Astrocyte (in vitro differentiated cells and primary cell): ENCODE data around the gene B3GALNT1. TPM values are rescaled to one million over a fixed set of nuclear protein-coding genes. Genes with fewer than 3 reads are reported as not detected.

Experiments used
- DNase-seq: peaks from one replicate; pipeline ENCODE4 v3.0.0-alpha.2; 2010; ENCODE audit warnings: low read depth
- FAIRE-seq: peaks from 2 replicates; lab custom pipeline; 2011; peaks lifted over from hg19 to GRCh38; lab: Jason Lieb, UNC
- H2AFZ ChIP-seq: 2 replicates; pipeline ENCODE4 v1.6.0; 2012; ENCODE audit warnings: low read depth, low read length, inconsistent platforms
- H3K27ac ChIP-seq: 2 replicates; pipeline ENCODE4 v1.5.1; 2011; ENCODE audit warnings: low read depth, low read length, inconsistent platforms
- H3K27me3 ChIP-seq: 2 replicates; pipeline ENCODE4 v1.6.0; 2011; ENCODE audit warnings: low read length, inconsistent platforms; ENCODE audit not compliant: insufficient read depth
- H3K36me3 ChIP-seq: 2 replicates; pipeline ENCODE4 v1.5.1; 2011; ENCODE audit warnings: low read length, inconsistent platforms; ENCODE audit not compliant: insufficient read depth
- H3K4me1 ChIP-seq: 2 replicates; pipeline ENCODE4 v1.5.1; 2011; ENCODE audit warnings: low read length, inconsistent platforms; ENCODE audit not compliant: insufficient read depth
- H3K4me2 ChIP-seq: 2 replicates; pipeline ENCODE4 v1.6.0; 2012; ENCODE audit warnings: low read length, inconsistent platforms
- H3K4me3 ChIP-seq: 2 replicates; pipeline ENCODE4 v1.5.1; 2011; ENCODE audit warnings: low read depth, mild to moderate bottlenecking, low read length, inconsistent platforms; ENCODE audit not compliant: insufficient read depth
- H3K79me2 ChIP-seq: 2 replicates; pipeline ENCODE4 v1.6.0; 2012; ENCODE audit warnings: mild to moderate bottlenecking, low read length, inconsistent platforms; ENCODE audit not compliant: insufficient read depth
- H3K9ac ChIP-seq: 2 replicates; pipeline ENCODE4 v1.6.0; 2012; ENCODE audit warnings: mild to moderate bottlenecking, low read length, inconsistent platforms
- H3K9me3 ChIP-seq: 2 replicates; pipeline ENCODE4 v1.5.1; 2012; ENCODE audit warnings: low read depth, mild to moderate bottlenecking, low read length, inconsistent platforms; ENCODE audit not compliant: insufficient read depth
- H4K20me1 ChIP-seq: 2 replicates; pipeline ENCODE4 v1.6.0; 2012; ENCODE audit warnings: low read length, inconsistent platforms; ENCODE audit not compliant: insufficient read depth
- H3K27ac Mint-ChIP-seq: one replicate; pipeline ENCODE4 v1.8.0; 2021; ENCODE audit warnings: mild to moderate bottlenecking, mixed read lengths; ENCODE audit not compliant: unreplicated experiment
- H3K27me3 Mint-ChIP-seq: one replicate; pipeline ENCODE4 v1.8.0; 2021; ENCODE audit warnings: low read depth, mixed read lengths; ENCODE audit not compliant: unreplicated experiment
- H3K36me3 Mint-ChIP-seq: one replicate; pipeline ENCODE4 v1.8.0; 2021; ENCODE audit warnings: low read depth, mixed read lengths; ENCODE audit not compliant: unreplicated experiment
- H3K4me1 Mint-ChIP-seq: one replicate; pipeline ENCODE4 v1.8.0; 2021; ENCODE audit warnings: low read depth, mixed read lengths; ENCODE audit not compliant: unreplicated experiment
- H3K4me3 Mint-ChIP-seq: one replicate; pipeline ENCODE4 v1.8.0; 2021; ENCODE audit warnings: mild to moderate bottlenecking, moderate library complexity, mixed read lengths; ENCODE audit not compliant: unreplicated experiment
- H3K9me3 Mint-ChIP-seq: one replicate; pipeline ENCODE4 v1.8.0; 2021; ENCODE audit warnings: mild to moderate bottlenecking, mixed read lengths; ENCODE audit not compliant: unreplicated experiment
- EZH2 ChIP-seq: IDR thresholded peaks from 2 replicates; pipeline ENCODE4 v1.6.1; 2012; ENCODE audit warnings: mild to moderate bottlenecking, low read length, inconsistent platforms; ENCODE audit not compliant: insufficient read depth
- total RNA-seq: library from RNA; stranded (reverse); gene quantifications from 2 replicates; pipeline ENCODE4 v1.2.1, GENCODE V29; 2021
- TF ChIP-seq, protein P1 (sequence below): IDR thresholded peaks from 2 replicates; pipeline ENCODE4 v1.5.1; 2011; ENCODE audit warnings: low read depth, mild to moderate bottlenecking, inconsistent platforms, low read length, moderate library complexity; ENCODE audit not compliant: insufficient read depth

Gene B3GALNT1
- total RNA-seq, 1 donor from 2014 or later = 12.8 TPM

DNA sequence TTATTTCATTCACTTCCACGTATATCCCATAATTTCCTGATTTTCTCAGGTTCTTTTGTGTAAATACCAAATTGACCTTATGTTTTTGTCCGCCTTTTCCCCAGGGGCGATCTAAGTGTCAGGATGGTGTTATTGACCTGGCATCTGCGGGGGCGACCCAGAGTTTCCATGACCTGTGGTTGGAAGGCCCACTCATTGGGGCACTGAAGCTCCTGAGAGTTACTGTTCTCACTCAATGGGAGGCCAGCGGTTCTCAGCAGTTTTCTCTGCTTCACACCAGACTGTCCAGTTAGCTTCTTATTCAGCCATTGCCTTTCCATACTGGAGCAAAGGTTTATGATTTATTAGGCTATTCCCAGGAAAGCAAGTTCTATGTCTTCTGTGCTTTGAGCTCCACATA lies 53.3 kb downstream of the B3GALNT1 start:
- FAIRE-seq = no peak
- H3K36me3 ChIP-seq = no peaks in the 10 kb centered on the region
- Mint-ChIP-seq H3K4me1 (peaks cover 3% of the 10 kb centered on the region), H3K9me3 (peaks cover 2% of the 10 kb centered on the region), H3K27me3 (no peaks in the 10 kb centered on the region), H3K36me3 (no peaks in the 10 kb centered on the region), H3K4me3 (no peak overlapping the region), H3K27ac (no peak overlapping the region)
- H3K27me3 ChIP-seq = no peaks in the 10 kb centered on the region
- no peak overlapping the region for H3K4me2 ChIP-seq
- no peaks in the 10 kb centered on the region for H3K4me1 ChIP-seq
- no peak overlapping the region for H3K27ac ChIP-seq
- no peak overlapping the region for H2AFZ ChIP-seq
- no peaks in the 10 kb centered on the region for H3K9me3 ChIP-seq
- H3K9ac ChIP-seq = no peak overlapping the region
- TF ChIP-seq EZH2 = no peak
- TF ChIP-seq, protein P1, sequence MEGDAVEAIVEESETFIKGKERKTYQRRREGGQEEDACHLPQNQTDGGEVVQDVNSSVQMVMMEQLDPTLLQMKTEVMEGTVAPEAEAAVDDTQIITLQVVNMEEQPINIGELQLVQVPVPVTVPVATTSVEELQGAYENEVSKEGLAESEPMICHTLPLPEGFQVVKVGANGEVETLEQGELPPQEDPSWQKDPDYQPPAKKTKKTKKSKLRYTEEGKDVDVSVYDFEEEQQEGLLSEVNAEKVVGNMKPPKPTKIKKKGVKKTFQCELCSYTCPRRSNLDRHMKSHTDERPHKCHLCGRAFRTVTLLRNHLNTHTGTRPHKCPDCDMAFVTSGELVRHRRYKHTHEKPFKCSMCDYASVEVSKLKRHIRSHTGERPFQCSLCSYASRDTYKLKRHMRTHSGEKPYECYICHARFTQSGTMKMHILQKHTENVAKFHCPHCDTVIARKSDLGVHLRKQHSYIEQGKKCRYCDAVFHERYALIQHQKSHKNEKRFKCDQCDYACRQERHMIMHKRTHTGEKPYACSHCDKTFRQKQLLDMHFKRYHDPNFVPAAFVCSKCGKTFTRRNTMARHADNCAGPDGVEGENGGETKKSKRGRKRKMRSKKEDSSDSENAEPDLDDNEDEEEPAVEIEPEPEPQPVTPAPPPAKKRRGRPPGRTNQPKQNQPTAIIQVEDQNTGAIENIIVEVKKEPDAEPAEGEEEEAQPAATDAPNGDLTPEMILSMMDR = no peak
- DNase-seq = no peak
- no peak overlapping the region for H3K4me3 ChIP-seq
- H4K20me1 ChIP-seq = no peaks in the 10 kb centered on the region
- H3K79me2 ChIP-seq = no peaks in the 10 kb centered on the region

DNA sequence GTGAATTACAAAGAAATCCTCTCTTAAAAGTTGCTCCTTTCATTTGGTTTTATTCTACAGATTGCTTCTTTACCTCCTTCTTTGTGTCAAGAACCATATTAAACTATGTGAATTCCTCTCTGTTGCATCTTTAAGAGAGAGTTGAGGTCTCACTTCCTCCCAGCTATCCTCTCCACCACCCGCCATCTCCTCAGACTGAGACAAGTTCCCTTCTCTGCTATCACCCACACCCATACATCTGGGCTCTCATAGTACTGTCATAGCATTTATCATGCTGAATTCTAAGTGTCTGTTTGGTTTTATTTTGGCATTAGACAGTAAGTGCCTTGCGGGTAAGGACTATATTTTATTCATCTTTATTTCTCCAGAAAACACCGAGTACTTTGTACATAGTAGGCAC lies 54.2 kb downstream of the B3GALNT1 start:
- Histone ChIP-seq H3K79me2 (no peaks in the 10 kb centered on the region), H3K9me3 (no peaks in the 10 kb centered on the region), H3K36me3 (no peaks in the 10 kb centered on the region), H3K4me2 (no peak overlapping the region), H4K20me1 (no peaks in the 10 kb centered on the region), H3K9ac (no peak overlapping the region), H3K4me3 (no peak overlapping the region), H2AFZ (no peak overlapping the region), H3K4me1 (no peaks in the 10 kb centered on the region), H3K27ac (no peak overlapping the region), H3K27me3 (no peaks in the 10 kb centered on the region)
- Mint-ChIP-seq H3K4me1 (peaks cover 3% of the 10 kb centered on the region), H3K4me3 (no peak overlapping the region), H3K27ac (no peak overlapping the region), H3K27me3 (no peaks in the 10 kb centered on the region), H3K36me3 (no peaks in the 10 kb centered on the region), H3K9me3 (peaks cover 2% of the 10 kb centered on the region)
- no peak for DNase-seq
- FAIRE-seq = no peak
- no peak for TF ChIP-seq EZH2
- TF ChIP-seq, protein P1 = no peak

DNA sequence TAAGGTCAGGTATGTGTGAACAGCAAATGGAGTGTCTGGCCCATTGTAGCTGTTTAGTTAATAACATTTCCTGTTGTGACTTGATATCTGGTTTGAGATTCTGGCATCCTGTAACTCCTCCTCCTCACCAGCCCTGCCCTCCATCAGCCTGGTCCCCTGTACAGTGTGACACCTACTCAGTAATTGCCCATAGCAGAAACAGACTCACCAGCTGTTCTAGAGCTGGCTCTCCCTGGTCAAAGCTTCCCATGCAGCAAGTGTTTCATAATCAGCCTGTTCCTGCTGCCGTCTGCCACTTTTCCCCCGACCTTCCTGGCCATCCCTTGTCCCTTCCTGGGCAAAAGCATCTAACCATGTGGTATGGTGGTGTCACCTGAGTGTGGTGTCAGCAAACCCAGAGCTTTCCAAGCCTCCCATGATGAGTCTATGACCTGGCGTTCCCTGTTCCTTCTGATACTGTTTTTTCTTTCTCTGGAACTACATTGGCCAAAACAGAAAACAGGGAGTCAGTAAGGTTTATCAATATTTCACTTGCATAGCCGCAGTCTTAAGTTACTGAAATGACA lies 55.4 kb downstream of the B3GALNT1 start:
- no peaks in the 10 kb centered on the region for H3K4me1 Mint-ChIP-seq
- H3K4me2 ChIP-seq = no peak overlapping the region
- H3K4me3 ChIP-seq = no peak overlapping the region
- no peak for TF ChIP-seq EZH2
- TF ChIP-seq, protein P1 = no peak
- no peaks in the 10 kb centered on the region for H3K9me3 ChIP-seq
- no peaks in the 10 kb centered on the region for H4K20me1 ChIP-seq
- no peaks in the 10 kb centered on the region for H3K36me3 Mint-ChIP-seq
- H3K27me3 Mint-ChIP-seq = no peaks in the 10 kb centered on the region
- H2AFZ ChIP-seq = no peak overlapping the region
- H3K79me2 ChIP-seq = no peaks in the 10 kb centered on the region
- H3K36me3 ChIP-seq = no peaks in the 10 kb centered on the region
- FAIRE-seq = no peak
- DNase-seq = no peak
- no peak overlapping the region for H3K27ac Mint-ChIP-seq
- no peaks in the 10 kb centered on the region for H3K4me1 ChIP-seq
- peaks cover 2% of the 10 kb centered on the region for H3K9me3 Mint-ChIP-seq
- H3K9ac ChIP-seq = no peak overlapping the region
- no peak overlapping the region for H3K4me3 Mint-ChIP-seq
- H3K27ac ChIP-seq = no peak overlapping the region
- H3K27me3 ChIP-seq = no peaks in the 10 kb centered on the region
